GM19043 (cell line): ENCODE data around the gene BMS1.

ENCODE experiments used
- ATAC-seq: cut with Tn5 transposase; IDR thresholded peaks from one replicate; pipeline ENCODE4 v1.9.1; 2021; ENCODE audit warnings: low read depth; ENCODE audit not compliant: unreplicated experiment

The BMS1 gene

DNA sequence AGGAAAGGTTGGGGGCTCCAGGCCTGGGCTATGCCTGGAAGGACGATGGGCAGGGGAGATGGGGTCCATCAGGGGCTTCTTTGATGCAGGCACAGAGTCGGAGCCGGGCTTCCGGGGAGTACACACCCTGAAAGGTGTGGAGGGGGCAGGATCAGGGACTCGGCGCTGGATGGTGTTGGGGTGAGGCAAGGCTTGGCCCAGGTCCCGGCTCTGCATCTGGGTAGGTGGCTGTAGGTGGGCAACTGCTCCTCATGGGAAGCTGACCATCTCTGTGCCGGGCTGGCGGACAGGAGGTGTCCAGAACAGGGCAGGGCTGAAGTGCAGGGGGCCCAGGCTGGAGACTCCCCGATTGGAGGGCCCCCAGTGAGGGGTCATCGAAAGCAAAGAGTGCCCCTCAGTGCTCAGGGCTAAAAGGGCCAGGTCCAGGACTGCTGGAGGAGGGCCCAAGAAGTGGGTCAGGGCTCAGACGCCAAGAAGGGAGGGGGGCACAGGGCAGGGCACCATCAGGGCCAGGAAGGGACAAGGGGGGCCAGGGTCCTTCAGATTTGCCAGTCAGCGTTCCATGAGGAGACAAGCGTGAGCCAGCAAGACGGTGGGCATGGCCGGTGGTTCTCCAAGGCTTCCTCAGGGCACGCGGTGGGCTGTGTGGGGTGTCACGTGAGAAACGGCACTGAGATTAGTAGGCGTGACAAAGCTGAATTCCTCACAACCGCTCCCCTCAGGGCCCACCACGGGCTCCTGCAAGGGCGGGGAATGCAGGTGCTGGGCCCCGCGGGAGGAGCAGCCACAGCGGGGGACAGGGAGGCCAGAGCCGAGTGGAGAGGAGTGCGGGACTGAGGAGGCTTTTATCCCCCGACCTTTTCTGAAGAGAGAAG lies 97.0 kb downstream of the BMS1 start:
- ATAC-seq, result no peak

DNA sequence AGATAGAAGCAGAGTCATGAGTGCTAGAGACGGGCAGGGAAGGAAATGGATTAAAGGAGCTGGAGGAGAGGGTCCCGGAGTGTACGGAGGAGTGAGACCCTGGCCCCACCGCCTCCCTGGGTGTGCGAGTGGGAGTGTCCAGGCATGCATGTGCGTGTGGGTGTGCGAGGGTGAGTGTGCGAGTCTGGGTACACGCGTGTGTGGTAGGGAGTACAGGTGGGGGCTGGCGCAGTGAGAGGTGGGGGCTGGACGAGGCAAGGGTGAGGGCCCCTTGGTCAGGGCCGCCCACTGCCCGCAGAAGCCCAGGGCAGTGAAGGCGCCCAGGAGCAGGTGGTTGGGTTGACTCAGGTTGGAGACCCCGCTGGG lies 97.6 kb downstream of the BMS1 start:
- ATAC-seq, result no peak

DNA sequence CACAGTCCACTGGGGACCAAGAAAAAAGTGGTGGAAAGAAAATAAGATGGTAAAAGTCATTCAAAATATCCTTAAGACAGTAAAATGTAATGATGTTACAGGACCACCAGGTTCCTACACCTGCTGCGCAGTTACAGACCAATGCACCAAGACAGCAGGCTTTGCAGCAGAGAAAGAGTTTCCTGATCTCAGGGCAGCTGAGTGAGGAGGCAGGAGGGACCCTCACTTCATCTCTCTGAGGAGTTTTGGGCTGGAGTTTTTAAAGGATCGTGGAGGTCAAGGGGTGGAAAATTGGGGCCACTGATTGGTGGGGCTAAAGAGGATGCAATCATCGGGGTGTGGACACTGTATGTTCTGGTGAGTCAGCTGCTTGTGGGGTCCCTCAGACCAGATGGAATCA lies 100.0 kb downstream of the BMS1 start:
- no peak for ATAC-seq
